Measurements from ENCODE around the gene APBA1.

The APBA1 gene

DNA sequence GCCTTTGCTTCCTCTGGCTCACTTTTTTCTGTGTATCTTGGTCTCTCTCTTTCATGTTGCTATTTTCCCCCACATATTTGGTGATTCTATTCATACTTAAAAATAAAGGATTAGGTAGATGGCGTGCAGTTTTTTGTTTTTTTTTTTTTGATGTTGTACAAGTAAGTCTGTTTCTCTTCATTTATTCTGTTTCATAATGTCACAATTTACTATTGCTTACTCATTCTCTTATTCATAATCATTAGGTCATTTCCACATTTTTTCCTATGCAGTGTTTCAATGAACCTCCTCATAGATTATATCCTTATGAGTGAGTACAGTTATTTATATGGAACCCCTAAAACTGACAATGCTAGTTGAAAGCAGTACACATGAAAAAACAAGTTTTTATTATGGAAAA, 136.3 kb downstream of the APBA1 start:
- TF ChIP-seq, protein P1, sequence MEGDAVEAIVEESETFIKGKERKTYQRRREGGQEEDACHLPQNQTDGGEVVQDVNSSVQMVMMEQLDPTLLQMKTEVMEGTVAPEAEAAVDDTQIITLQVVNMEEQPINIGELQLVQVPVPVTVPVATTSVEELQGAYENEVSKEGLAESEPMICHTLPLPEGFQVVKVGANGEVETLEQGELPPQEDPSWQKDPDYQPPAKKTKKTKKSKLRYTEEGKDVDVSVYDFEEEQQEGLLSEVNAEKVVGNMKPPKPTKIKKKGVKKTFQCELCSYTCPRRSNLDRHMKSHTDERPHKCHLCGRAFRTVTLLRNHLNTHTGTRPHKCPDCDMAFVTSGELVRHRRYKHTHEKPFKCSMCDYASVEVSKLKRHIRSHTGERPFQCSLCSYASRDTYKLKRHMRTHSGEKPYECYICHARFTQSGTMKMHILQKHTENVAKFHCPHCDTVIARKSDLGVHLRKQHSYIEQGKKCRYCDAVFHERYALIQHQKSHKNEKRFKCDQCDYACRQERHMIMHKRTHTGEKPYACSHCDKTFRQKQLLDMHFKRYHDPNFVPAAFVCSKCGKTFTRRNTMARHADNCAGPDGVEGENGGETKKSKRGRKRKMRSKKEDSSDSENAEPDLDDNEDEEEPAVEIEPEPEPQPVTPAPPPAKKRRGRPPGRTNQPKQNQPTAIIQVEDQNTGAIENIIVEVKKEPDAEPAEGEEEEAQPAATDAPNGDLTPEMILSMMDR (IDR thresholded peaks at IDR 0.05) = no peak

DNA sequence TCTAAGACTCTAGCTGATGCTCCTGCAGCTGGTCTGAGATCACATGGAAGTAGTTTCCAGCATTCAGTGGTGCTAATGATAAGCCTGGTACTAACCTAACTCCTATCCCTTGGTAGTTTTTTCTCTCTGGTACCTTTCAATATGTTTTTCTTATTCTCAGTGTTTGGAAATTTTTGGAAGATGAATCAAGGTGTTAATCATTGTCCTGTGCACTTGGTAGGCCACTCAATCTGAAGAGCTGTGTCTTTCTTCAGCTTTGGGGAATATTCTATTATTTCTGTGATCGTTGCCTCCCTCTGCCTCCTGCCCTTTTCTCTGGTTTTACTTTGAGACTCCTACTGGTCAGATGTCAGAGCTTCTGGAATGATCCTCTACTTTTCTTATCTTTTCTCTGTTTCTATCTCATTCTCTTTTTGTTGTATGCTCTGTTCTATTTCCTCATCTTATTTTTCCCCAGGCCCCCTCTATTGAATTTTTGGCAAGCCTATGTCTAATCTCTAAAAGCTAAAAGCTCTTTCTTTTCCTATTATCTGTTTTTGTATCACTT, 136.8 kb downstream of the APBA1 start:
- TF ChIP-seq, protein P1 (IDR thresholded peaks at IDR 0.05) = no peak

DNA sequence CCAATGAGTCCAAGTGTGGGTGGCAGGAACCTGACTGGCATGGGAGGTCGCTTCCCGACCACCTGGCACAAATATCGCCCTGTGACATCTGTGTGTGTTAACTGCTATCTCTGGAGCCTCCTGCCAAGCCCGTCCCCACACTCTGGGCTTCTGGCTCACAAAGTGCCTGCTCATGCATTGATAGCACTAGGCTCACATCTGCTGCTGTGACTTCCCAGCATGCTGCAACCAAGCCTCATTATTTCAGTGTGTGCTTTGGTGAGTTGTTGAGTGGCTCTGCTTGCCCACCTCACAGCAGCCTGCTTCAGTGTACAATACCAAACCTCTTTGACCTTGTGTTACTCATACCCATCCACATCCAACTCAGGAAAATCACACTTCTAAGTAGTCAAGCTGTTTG, 139.8 kb downstream of the APBA1 start:
- TF ChIP-seq, protein P1 (IDR thresholded peaks at IDR 0.05) = no peak

DNA sequence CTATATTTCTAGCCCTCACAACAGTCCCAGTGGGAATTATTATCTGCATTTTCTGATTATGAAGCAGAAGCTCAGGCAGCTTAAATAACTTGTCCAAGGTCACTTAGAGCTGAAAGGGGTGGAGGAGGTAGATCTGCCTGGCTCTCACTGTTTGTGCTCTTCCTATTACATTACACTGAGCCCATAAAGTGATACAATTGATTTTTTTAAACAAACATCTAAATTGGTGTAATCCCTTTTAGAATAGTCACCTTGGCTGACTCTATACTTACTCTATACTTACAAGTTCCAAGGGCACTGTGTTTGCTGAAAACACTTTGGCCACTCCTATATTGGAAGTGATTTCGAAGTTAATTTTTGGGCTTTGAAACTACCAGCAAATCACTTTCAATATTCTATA, 144.7 kb downstream of the APBA1 start:
- TF ChIP-seq, protein P1 (IDR thresholded peaks at IDR 0.05) = no peak

DNA sequence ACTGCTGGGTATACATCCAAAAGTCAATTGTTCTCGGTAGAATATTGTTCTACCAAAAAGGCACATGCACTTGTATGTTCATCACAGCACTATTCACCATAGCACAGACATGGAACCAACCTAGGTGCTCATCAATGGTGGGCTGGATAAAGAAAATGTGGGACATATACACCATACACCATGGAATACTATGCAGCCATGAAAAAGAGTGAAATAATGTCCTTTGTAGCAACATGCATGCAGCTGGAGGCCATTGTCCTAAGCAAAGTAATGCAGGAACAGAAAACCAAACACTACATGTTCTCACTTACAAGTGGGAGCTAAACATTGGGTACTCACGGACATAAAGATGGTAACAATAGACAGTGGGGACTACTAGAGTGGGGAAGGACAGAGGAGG, 145.5 kb downstream of the APBA1 start:
- TF ChIP-seq, protein P1 (IDR thresholded peaks at IDR 0.05) = no peak

DNA sequence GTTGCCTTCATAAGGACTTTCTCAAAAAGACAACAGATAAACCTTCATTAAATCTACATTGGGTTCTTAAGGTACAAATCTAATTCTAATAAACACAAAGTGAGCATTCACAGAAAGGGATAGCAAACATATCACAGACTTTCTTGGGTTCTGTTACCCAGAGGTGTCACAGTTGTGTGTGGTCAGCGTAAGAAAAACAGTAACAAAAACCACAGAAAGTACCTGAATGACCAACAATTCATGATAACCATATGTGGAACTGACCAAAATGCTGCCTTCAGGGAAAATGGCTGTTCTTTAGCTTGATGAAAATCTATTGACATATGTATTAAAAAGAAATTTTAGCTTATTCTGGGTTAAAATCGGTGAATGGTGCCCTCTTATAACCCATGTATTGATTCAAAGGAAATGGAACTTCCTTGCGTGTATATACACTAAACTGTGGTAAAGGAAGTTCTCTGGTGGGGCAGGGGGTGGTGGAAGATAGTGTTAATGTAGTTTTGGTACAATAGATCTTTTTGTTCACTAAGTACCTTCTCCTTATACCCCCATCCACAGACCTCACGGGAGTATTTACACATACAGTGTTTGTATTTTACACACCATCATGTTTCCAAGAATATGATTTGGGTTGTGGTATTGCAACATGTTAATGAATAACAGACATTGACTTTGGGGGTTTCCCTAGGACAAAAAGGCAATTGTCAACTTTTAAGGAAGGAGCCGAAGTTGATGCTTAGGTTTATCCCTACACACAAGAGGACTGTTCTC, 152.5 kb downstream of the APBA1 start:
- TF ChIP-seq, protein P1 (IDR thresholded peaks at IDR 0.05) = no peak

DNA sequence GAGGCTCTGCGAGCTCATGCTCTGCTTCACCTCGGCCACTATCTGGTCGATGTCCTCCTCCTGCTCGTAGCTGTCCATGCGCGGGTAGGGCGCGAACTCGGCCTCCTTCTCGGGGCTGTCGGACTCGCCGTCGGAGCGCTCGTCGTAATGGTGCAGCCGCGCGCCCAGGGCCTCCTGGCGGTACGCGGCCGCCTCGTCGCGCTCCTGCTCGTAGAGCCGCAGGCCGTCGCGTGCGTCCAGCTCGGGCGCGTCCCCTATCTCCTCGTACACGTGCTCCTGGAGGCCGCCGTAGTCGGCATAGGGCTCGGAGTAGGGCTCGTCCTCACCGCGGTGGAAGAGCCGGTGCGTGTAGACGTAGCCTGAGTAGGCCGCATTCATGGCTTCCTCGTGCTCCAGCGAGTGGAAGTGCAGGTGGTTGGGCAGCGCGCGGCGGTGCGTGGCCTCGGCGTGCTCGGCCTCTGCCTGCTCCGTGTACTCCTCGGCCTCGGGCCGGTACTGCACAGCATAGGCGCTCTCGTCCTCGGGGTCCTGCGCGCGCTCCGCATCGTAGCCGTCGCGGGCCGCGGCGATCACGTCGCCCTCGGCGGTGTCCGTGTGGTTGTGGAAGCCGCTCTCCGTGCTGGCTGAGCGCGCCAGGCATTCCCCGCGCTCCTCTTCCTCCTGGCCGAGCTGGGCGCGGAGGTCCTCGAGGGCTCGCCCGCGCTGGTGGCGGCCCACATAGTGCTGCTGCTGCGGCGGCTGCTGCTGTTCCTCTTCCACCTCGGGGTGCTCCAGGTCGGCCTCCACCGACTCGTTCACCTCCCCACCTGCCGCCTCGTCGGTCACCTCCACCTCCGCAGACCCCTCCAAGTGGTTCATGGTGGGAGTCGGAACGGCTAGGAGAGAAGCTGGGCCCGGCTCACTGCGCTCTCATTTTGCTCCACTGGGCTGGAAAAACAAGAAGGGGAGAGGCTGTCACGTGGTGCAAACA, 155.5 kb downstream of the APBA1 start:
- TF ChIP-seq, protein P1 (IDR thresholded peaks at IDR 0.05) = no peak
